Transverse colon (tissue), 3 donors: ENCODE measurements around the gene ABCC5.

ENCODE experiments used
- CTCF ChIP-seq, 5 experiments: fragments of 200-600 bp in 3 of 5; fragments of 450-650 bp in 2 of 5; sonication (generic) in 3 of 5; IDR thresholded peaks; 1 replicate in 2 of 5; 2 replicates in 3 of 5; pipeline ENCODE4 v1.5.1; 2016 to 2017; ENCODE audit warnings: antibody characterized with exemption in 5 of 5, inconsistent platforms in 3 of 5, mild to moderate bottlenecking in 2 of 5, moderate library complexity in 1 of 5
- POLR2A ChIP-seq: fragments of 450-650 bp; IDR thresholded peaks from one replicate; pipeline ENCODE4 v1.6.1; 2016; ENCODE audit warnings: antibody characterized with exemption, mild to moderate bottlenecking, moderate library complexity

GRCh38 chr3:184022323-184022722 lies 4.6 kb upstream of the ABCC5 start:
- TF ChIP-seq POLR2A (no peak), CTCF (IDR thresholded peaks at IDR 0.05) (no peak)
